Measurements from ENCODE around the gene TIMP2.

DNA sequence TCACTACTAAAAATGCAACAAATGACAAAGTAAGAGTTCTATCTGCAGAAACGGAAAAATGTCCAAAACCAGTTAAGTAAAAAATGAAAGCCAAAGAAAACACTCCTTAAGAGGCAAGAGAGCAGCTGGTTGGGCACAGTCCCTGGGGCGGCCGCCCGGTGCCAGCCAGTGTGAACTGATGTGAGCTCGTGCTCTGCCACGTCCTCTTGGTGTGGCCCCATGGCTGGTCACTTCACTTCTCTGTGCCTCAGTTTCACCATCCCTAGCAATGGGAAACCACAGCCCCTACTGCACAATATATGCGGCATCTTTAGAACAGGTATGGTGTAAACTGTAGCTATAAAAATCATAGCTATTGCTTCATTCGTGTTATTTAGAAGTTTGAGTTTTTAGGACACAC is 105.8 kb downstream of the TIMP2 start:
- TF ChIP-seq, protein P1, sequence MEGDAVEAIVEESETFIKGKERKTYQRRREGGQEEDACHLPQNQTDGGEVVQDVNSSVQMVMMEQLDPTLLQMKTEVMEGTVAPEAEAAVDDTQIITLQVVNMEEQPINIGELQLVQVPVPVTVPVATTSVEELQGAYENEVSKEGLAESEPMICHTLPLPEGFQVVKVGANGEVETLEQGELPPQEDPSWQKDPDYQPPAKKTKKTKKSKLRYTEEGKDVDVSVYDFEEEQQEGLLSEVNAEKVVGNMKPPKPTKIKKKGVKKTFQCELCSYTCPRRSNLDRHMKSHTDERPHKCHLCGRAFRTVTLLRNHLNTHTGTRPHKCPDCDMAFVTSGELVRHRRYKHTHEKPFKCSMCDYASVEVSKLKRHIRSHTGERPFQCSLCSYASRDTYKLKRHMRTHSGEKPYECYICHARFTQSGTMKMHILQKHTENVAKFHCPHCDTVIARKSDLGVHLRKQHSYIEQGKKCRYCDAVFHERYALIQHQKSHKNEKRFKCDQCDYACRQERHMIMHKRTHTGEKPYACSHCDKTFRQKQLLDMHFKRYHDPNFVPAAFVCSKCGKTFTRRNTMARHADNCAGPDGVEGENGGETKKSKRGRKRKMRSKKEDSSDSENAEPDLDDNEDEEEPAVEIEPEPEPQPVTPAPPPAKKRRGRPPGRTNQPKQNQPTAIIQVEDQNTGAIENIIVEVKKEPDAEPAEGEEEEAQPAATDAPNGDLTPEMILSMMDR (IDR thresholded peaks at IDR 0.05 in 2 of 3, conservative IDR thresholded peaks at IDR 0.05 in 1 of 3; ENCODE audit: borderline replicate concordance in 1 of 3, insufficient read depth in 1 of 3, low read depth in 2 of 3, low read length in 2 of 3), result no peak
- no peak for TF ChIP-seq EZH2phosphoT487 (IDR thresholded peaks at IDR 0.05; ENCODE audit: borderline replicate concordance)
- TF ChIP-seq POLR2A (IDR thresholded peaks at IDR 0.05; ENCODE audit: borderline replicate concordance, extremely low read depth, insufficient read depth, insufficient read length), result no peak
- TF ChIP-seq EZH2 (IDR thresholded peaks at IDR 0.05), result no peak
- TF ChIP-seq, protein P2, sequence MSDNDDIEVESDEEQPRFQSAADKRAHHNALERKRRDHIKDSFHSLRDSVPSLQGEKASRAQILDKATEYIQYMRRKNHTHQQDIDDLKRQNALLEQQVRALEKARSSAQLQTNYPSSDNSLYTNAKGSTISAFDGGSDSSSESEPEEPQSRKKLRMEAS (IDR thresholded peaks at IDR 0.05), result no peak
- TF ChIP-seq POLR2AphosphoS5 (IDR thresholded peaks at IDR 0.05; ENCODE audit: low read depth, low read length), result no peak
- TF ChIP-seq FOSL1 (IDR thresholded peaks at IDR 0.05; ENCODE audit: low read depth), result no peak
- TF ChIP-seq SIN3A (IDR thresholded peaks at IDR 0.05; ENCODE audit: low read depth), result no peak
- TF ChIP-seq EGR1 (IDR thresholded peaks at IDR 0.05; ENCODE audit: low read depth), result no peak

Measured in HCT116 (cell line).